AG04450 (cell line): ENCODE measurements around the gene SPAG16. TPM values are rescaled to one million over a fixed set of nuclear protein-coding genes. Genes with fewer than 3 reads are reported as not detected.

ENCODE experiments used
- CTCF ChIA-PET: fragments of 300-600, 350-600 bp; formaldehyde crosslinking; extraction: SDS; loops from one replicate; lab custom pipeline; 2022; ENCODE audit warnings: antibody characterized with exemption, inconsistent platforms; lab: Charles Lee
- POLR2A ChIA-PET: fragments of 350-600 bp; formaldehyde crosslinking; extraction: SDS; loops from one replicate; lab custom pipeline; 2021; ENCODE audit warnings: antibody characterized with exemption, inconsistent platforms; lab: Yijun Ruan, JAX
- DNase-seq: peaks from one replicate; pipeline ENCODE4 v3.0.0-alpha.2; 2011; ENCODE audit warnings: low read depth, low spot score
- H3K27ac ChIP-seq: one replicate; pipeline ENCODE4 v1.5.1; 2012; ENCODE audit warnings: low read depth, low read length, control low read depth
- H3K27me3 ChIP-seq: one replicate; pipeline ENCODE4 v1.6.0; 2012; ENCODE audit warnings: low read length; ENCODE audit not compliant: control insufficient read depth, insufficient read depth
- H3K4me3 ChIP-seq: 2 replicates; pipeline ENCODE4 v1.5.1; 2011; ENCODE audit warnings: mild to moderate bottlenecking, low read depth, low read length, control low read depth
- H3K9me3 ChIP-seq: 2 replicates; pipeline ENCODE4 v1.5.1; 2012; ENCODE audit warnings: low read length; ENCODE audit not compliant: control insufficient read depth, insufficient read depth
- polyA plus RNA-seq: library from polyadenylated mRNA; depleted of rRNA; stranded (reverse); fragments of >200 nt; gene quantifications from 2 replicates; pipeline ENCODE4 v1.2.3, GENCODE V29; 2011
- TF ChIP-seq, protein P1 (sequence below): IDR thresholded peaks from 2 replicates; pipeline ENCODE4 v1.5.1; 2011; ENCODE audit warnings: low read depth, low read length, control low read depth, inconsistent platforms

The SPAG16 gene
- polyA plus RNA-seq, 1 experiment: 28.1 TPM

DNA sequence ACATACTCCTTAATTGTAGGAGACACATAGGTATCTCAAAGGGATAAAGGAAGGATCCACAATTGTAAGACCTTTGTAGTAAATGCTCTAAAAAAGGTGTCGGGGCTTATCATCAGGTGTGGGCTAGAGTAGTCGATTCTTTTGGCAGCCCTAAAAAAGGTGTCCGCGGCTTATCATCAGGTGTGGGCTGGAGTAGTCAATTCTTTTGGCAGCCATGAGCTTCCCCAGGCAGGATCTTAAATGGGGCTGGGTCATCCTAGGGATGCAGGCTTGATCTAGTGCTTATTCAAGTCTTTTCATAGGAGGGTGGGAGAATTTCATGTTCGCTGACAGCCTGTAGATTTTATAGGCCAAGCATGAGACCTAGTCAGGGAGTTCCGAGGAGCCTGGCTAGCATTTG lies 720.2 kb downstream of the SPAG16 start:
- Histone ChIP-seq H3K9me3 (no peaks in the 10 kb centered on the region), H3K4me3 (no peak overlapping the region), H3K27me3 (no peaks in the 10 kb centered on the region), H3K27ac (no peak overlapping the region)
- TF ChIP-seq, protein P1, sequence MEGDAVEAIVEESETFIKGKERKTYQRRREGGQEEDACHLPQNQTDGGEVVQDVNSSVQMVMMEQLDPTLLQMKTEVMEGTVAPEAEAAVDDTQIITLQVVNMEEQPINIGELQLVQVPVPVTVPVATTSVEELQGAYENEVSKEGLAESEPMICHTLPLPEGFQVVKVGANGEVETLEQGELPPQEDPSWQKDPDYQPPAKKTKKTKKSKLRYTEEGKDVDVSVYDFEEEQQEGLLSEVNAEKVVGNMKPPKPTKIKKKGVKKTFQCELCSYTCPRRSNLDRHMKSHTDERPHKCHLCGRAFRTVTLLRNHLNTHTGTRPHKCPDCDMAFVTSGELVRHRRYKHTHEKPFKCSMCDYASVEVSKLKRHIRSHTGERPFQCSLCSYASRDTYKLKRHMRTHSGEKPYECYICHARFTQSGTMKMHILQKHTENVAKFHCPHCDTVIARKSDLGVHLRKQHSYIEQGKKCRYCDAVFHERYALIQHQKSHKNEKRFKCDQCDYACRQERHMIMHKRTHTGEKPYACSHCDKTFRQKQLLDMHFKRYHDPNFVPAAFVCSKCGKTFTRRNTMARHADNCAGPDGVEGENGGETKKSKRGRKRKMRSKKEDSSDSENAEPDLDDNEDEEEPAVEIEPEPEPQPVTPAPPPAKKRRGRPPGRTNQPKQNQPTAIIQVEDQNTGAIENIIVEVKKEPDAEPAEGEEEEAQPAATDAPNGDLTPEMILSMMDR: no peak
- POLR2A ChIA-PET: no interaction called here
- no peak for DNase-seq
- CTCF ChIA-PET: no interaction called here

GRCh38 chr2:214005337-214005736 lies 721.1 kb downstream of the SPAG16 start:
- Histone ChIP-seq H3K4me3 (no peak overlapping the region), H3K9me3 (no peaks in the 10 kb centered on the region), H3K27me3 (no peaks in the 10 kb centered on the region), H3K27ac (no peak overlapping the region)
- TF ChIP-seq, protein P1: no peak
- DNase-seq: no peak
- POLR2A ChIA-PET: no interaction called here
- CTCF ChIA-PET: no interaction called here

DNA sequence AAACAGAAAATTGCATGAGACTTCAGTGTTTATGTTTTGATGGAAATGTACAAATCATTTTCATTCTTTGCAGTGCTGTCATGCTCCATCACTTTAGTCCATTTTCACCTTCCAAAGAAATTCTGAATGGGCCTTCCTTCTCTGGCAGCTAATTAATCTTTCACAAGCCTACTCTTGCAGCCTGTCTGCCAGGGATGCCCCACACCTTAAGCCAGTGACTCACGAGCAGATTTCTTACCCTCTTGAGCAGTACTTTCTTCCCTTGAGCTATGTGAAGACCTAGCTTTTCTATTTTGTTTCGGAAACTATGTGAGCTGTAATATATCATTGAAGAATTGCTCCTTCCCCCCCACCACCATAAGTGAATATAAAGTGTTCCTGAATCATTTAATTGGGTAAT lies 722.3 kb downstream of the SPAG16 start:
- DNase-seq: no peak
- ChIA-PET POLR2A (no interaction called here), CTCF (no interaction called here)
- H3K27me3 ChIP-seq: no peaks in the 10 kb centered on the region
- TF ChIP-seq, protein P1: no peak
- H3K4me3 ChIP-seq: no peak overlapping the region
- no peak overlapping the region for H3K27ac ChIP-seq
- H3K9me3 ChIP-seq: no peaks in the 10 kb centered on the region

DNA sequence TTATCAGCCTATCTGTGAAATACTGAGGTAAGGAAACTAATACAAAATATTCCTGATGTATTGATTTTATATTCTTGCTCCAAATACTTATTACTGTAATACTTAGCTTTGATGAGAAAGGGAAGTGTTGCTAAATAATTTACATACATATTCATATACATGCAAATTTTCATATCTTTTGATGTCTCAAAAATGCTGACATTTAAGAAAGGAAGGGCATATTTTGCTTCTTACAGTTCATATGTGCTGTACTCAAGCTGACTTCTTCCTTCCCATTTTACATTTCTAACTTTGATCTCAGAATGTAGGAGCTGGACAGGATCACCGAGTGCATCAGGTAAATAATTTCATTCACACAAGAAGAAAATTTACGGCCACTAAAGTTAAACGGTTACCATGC lies 727.4 kb downstream of the SPAG16 start:
- Histone ChIP-seq H3K27me3 (no peaks in the 10 kb centered on the region), H3K27ac (no peak overlapping the region), H3K9me3 (no peaks in the 10 kb centered on the region), H3K4me3 (no peak overlapping the region)
- TF ChIP-seq, protein P1: no peak
- DNase-seq: no peak
- ChIA-PET POLR2A (no interaction called here), CTCF (no interaction called here)

- no peak for DNase-seq
- ChIA-PET CTCF (no interaction called here), POLR2A (no interaction called here)
- no peak overlapping the region for H3K4me3 ChIP-seq
- no peaks in the 10 kb centered on the region for H3K9me3 ChIP-seq
- TF ChIP-seq, protein P1: no peak
- H3K27ac ChIP-seq: no peak overlapping the region
- H3K27me3 ChIP-seq: no peaks in the 10 kb centered on the region
These were observed 730.4 kb downstream of the SPAG16 start for GRCh38 chr2:214014551-214015220.
